Stimulated activated naive CD8-positive, alpha-beta T cell treated with anti-CD3 and anti-CD28 coated beads, Interleukin-15, Interleukin-2, amounts not matched to agents 100 ng/mL and 50 ng/mL, for 24 hours (primary cell): Measurements from ENCODE around the gene CA12.
A peak's percentile ranks its signal among the peaks of the same experiment; 100 is the strongest.

Experiments used
- H3K27ac Mint-ChIP-seq: one replicate; pipeline ENCODE4 v1.8.0; 2021; ENCODE audit warnings: mild to moderate bottlenecking, mixed read lengths
- H3K27me3 Mint-ChIP-seq: one replicate; pipeline ENCODE4 v1.8.0; 2021; ENCODE audit warnings: mixed read lengths
- H3K36me3 Mint-ChIP-seq: one replicate; pipeline ENCODE4 v1.8.0; 2021; ENCODE audit warnings: low read depth, mixed read lengths
- H3K4me1 Mint-ChIP-seq: one replicate; pipeline ENCODE4 v1.8.0; 2021; ENCODE audit warnings: low read depth, mixed read lengths
- H3K4me3 Mint-ChIP-seq: one replicate; pipeline ENCODE4 v1.8.0; 2021; ENCODE audit warnings: mild to moderate bottlenecking, mixed read lengths
- H3K9me3 Mint-ChIP-seq: one replicate; pipeline ENCODE4 v1.8.0; 2021; ENCODE audit warnings: mixed read lengths

Gene CA12

DNA sequence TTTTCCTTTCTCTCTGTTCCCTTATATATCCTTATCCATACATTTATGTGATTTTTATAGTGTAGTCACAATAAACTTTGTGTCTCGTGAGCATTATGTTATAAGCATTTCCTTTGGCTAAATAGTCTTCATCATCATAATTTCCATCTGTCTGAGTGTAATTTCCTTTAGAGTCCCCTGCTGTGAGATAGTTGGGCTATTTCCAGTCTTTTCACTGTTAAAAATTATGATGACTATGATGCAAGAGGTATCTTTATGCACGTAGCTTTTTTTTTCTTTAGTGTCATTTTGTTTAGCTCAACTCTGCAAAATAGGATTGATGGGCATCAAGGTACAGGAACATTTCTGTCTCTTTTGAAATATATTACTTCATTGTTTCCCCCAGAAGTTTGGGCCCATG lies 26.9 kb upstream of the CA12 start:
- no peaks in the 10 kb centered on the region for H3K27me3 Mint-ChIP-seq
- H3K9me3 Mint-ChIP-seq, result no peaks in the 10 kb centered on the region
- no peaks in the 10 kb centered on the region for H3K36me3 Mint-ChIP-seq
- no peak overlapping the region for H3K4me3 Mint-ChIP-seq
- H3K27ac Mint-ChIP-seq, result no peak overlapping the region
- peaks cover 15% of the 10 kb centered on the region for H3K4me1 Mint-ChIP-seq

DNA sequence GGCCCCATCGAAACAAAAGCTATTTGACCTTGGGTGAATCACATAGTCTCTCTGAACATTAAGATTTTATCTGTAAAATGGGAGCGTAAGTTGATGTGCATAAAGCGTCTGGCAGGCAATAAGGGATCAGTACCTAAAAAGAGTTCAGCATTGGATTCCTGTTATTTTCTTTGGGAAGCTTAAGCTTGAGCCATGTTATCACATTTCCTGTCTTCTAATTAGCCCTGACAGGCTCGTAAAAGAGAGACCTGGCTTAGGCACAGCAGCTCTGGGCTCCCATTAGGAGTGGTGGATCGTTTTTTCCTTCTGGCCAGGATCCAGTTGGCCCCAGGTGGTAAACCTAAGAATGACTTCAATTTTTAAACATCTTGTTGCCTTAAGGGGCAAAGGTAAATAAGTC lies 26.0 kb upstream of the CA12 start:
- H3K9me3 Mint-ChIP-seq, result no peaks in the 10 kb centered on the region
- H3K27ac Mint-ChIP-seq, result no peak overlapping the region
- no peak overlapping the region for H3K4me3 Mint-ChIP-seq
- peaks cover 15% of the 10 kb centered on the region for H3K4me1 Mint-ChIP-seq
- no peaks in the 10 kb centered on the region for H3K27me3 Mint-ChIP-seq
- no peaks in the 10 kb centered on the region for H3K36me3 Mint-ChIP-seq

DNA sequence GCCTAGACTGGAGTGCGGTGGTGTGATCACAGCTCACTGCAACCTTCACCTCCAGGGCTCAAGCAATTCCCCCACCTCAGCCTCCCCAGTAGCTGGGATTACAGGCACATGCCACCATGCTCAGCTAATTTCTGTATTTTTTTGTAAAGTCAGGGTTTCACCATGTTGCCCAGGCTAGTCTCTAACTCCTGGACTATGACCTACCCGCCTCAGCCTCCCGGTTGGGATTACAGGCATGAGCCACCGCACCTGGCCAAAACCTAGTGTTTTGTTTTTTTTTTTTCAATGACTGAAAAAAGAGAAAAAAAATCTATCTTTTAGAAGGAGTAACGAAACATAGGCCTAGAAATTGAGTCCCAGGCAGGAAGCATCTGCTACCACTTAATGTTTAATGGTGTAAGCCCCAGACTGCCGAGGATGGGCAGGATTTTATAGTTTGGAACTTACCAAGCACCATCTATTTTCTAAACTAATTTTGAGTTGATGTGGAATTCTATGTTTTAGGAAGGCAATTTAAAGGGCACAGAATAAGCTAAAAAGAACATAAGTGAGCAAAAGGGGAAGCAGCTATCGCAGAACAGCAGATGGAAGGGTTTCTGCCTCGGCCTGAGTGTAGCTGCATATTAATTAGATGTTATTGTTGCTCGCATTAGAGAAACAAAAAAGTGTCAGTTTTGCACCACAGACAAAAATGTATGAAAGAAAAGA lies 24.2 kb upstream of the CA12 start:
- H3K4me1 Mint-ChIP-seq, result peaks cover 26% of the 10 kb centered on the region
- H3K36me3 Mint-ChIP-seq, result no peaks in the 10 kb centered on the region
- H3K9me3 Mint-ChIP-seq, result no peaks in the 10 kb centered on the region
- H3K4me3 Mint-ChIP-seq, result no peak overlapping the region
- H3K27me3 Mint-ChIP-seq, result no peaks in the 10 kb centered on the region
- peak overlapping the region; percentile 26 for H3K27ac Mint-ChIP-seq

DNA sequence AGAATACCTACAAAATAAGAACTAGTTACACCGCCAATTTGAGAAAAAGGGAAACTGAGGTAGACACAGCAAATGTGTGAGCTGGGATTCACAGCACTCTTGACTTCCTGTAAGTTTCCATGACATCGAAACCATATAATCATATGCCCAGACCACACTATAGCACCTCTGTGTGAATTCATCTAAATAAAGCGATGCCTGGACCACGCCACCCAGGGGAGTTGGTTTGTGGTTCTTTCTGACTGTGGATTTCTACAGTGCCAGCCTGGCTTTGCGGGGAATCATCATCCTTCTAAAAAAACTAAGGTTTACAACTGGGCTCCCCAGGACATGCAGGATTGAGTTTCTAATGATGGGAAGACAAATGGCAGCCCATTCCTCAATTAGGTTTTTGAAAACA lies 23.5 kb upstream of the CA12 start:
- H3K27ac Mint-ChIP-seq, result no peak overlapping the region

DNA sequence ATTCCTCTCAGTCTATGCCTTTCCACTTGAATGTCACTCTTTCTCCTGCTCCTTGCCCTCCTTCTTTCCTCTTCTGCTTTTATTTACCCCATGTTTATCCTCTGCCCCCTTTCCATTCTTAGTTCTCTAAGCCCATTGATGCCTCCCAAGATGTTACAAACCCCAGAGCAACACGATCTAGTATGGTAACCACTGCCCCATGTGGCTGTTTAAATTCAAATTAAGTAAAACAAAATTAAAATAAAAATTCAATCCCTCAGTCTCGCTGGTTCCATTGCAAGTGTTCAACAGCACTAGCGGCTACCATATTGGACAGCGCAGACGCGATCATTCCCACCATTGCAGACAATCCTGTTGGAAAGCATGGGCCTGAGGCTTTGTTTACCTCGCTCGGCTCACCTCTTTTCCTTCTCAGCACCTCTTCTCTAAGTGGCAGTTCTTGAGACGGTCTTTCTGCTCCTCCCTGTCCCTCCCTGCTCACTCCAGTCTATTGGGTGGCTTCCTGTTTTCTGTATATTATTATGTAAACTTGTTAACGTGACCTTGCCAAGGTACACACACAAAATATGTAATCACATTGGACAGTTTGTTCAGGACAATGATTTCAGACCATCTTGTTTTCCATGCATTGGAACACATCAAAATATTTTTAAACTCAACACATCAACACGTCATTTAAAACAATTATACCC lies 21.8 kb upstream of the CA12 start:
- H3K4me1 Mint-ChIP-seq, result peaks cover 30% of the 10 kb centered on the region
- no peak overlapping the region for H3K4me3 Mint-ChIP-seq
- H3K27ac Mint-ChIP-seq, result no peak overlapping the region
- H3K27me3 Mint-ChIP-seq, result peaks cover 3% of the 10 kb centered on the region
- no peaks in the 10 kb centered on the region for H3K9me3 Mint-ChIP-seq
- H3K36me3 Mint-ChIP-seq, result no peaks in the 10 kb centered on the region

More for the DNA sequence above, 23.5 kb upstream of the CA12 start:
- Mint-ChIP-seq H3K36me3 (no peaks in the 10 kb centered on the region), H3K4me3 (no peak overlapping the region), H3K4me1 (peaks cover 30% of the 10 kb centered on the region), H3K9me3 (no peaks in the 10 kb centered on the region), H3K27me3 (no peaks in the 10 kb centered on the region)

DNA sequence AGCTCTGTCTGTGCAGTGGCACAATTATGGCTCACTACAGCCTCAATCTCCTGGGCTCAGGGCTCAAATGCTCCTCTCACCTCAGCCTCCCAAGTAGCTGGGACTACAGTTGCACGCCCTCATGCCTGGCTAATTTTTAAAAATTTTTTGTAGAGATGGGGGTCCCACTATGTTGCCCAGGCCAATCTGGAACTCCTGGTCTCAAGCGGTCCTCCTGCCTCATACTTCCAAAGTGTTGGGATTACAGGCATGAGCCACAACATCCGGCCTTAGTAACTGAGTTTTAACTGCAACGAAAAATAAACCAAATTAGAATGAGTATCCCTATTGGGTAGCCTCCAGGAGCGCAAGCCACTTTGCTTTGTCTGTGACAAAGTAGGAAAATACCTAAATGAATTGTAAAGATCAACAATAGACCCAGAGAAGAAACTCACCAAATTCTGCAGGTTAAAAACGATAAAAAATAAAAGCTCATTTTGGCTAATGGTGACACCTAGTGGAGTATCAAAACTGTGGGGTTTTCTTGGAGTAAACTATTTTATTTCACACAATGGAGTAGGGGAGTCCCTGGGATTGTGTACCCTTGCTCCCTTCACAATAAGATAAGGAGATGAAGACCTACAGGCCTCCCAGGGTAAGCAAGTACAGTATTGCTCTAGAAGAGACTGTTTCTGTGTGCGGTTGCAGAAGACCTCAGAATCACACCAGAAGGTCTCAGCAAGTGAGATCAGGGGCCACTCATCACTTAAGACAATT lies 21.0 kb upstream of the CA12 start:
- peaks cover 4% of the 10 kb centered on the region for H3K27me3 Mint-ChIP-seq
- H3K36me3 Mint-ChIP-seq, result no peaks in the 10 kb centered on the region
- no peaks in the 10 kb centered on the region for H3K9me3 Mint-ChIP-seq
- H3K4me1 Mint-ChIP-seq, result peaks cover 30% of the 10 kb centered on the region
- H3K27ac Mint-ChIP-seq, result no peak overlapping the region
- H3K4me3 Mint-ChIP-seq, result no peak overlapping the region

DNA sequence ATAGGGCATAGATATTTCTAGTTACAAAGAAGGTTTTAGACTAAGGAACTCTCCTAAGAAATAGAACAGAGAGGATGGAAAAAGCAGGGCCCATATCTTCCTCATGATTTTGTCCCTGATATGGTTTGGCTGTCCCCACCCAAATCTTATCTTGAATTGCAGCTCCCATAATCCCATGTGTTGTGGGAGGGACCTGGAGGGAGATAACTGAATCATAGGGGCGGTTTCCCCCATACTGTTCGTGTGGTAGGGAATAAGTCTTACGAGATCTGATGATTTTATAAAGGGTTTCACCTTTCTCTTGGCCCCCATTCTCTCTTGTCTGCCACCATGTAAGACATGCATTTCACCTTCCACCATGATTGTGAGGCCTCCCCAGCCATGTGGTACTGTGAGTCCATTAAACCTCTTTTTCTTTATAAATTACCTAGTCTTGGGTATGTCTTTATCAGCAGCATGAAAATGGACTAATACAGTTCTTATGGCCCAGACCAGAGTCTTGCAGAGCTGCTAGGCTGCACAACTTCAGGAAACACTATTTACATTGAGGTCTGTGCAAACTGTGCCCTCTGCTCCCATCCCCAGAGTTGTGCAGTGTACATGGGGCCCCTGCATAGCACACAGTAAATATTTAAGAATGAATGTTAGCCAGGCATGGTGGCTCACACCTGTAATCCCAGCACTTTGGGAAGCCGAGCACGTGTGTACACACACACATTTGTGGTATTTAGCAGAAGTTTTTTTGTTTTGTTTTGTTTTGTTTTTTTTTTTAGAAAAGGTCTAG lies 20.3 kb upstream of the CA12 start:
- H3K27me3 Mint-ChIP-seq, result peaks cover 7% of the 10 kb centered on the region
- no peak overlapping the region for H3K27ac Mint-ChIP-seq
- peaks cover 30% of the 10 kb centered on the region for H3K4me1 Mint-ChIP-seq
- H3K4me3 Mint-ChIP-seq, result no peak overlapping the region
- no peaks in the 10 kb centered on the region for H3K36me3 Mint-ChIP-seq
- no peaks in the 10 kb centered on the region for H3K9me3 Mint-ChIP-seq

DNA sequence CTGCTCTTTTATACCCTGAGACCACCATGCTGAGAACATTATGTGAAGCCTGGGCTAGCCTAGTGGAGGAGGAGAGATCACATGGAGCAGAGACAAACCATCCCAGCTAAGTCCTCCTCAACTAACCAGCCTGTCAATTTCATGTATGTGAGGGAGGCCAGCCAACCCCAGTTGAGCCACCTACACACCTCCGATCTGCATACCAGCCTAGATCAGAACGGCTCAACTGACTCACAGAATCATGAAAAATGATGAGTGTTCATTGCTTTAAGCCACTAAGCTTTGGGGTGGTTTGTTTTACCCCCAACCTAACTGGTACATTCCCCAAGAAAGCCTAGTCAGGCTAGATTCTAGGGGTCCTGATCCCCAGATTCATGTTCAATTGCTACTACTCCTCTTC lies 19.4 kb upstream of the CA12 start:
- no peak overlapping the region for H3K4me3 Mint-ChIP-seq

DNA sequence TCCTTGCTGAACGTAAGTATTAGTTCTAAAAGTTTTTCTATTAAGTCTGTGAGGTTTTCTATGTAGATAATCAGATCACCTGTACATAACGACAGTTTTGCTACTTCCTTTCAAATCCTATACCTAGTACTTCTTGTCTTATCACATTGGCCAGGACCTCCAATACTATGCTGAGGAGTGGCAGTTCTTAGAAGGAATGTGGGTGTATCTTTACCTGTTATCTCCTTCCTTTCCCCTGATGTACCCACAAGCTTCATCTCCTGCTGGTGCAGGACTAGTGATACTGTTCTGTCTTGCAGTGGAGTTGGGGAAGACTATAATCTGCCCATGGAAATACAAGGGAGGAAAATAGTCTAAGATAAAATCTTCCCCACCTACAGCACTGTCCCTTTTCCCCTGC lies 16.8 kb upstream of the CA12 start:
- H3K36me3 Mint-ChIP-seq, result no peaks in the 10 kb centered on the region
- no peak overlapping the region for H3K27ac Mint-ChIP-seq
- no peaks in the 10 kb centered on the region for H3K9me3 Mint-ChIP-seq
- H3K27me3 Mint-ChIP-seq, result peaks cover 10% of the 10 kb centered on the region
- peaks cover 15% of the 10 kb centered on the region for H3K4me1 Mint-ChIP-seq
- no peak overlapping the region for H3K4me3 Mint-ChIP-seq

More for the DNA sequence above, 19.4 kb upstream of the CA12 start:
- Mint-ChIP-seq H3K4me1 (peaks cover 28% of the 10 kb centered on the region), H3K9me3 (no peaks in the 10 kb centered on the region), H3K27me3 (peaks cover 7% of the 10 kb centered on the region), H3K27ac (no peak overlapping the region), H3K36me3 (no peaks in the 10 kb centered on the region)

DNA sequence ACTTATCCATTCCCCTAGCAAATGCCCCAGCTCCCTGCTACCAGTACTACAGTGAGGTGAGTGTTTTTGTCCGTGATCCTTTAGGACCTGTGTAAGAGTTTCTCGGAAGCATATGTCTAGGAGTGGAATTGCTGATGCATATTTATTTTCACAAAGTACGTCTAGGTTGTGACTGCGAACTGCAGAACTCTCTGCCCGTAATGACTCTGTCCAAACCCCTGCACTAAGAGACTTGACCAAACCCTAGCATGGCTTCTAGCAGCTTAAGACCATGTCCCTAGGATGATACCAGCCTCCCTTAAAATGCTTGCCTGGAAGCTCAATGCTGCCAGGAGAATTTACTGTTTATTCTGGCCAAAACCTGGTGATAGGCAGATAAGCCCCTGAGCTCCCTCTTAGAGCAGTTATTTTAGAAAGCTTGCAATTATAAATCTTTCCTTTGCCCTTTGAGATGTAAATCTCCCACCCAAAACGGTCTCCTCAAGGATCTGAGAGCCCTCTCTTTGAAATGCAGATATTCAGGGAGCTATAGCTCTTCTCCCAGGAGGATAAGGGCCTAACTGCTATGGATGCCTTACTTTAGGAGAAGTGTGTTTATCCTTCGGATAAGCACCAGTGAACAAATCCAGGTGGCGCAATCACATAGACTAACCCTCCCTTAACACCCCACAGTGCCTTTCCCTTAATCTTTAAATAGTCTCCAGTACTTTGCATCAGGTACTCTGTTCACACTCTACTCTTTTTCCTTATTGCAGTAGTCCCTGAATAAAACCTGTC lies 14.7 kb upstream of the CA12 start:
- peaks cover 17% of the 10 kb centered on the region for H3K4me1 Mint-ChIP-seq
- no peaks in the 10 kb centered on the region for H3K36me3 Mint-ChIP-seq
- no peak overlapping the region for H3K4me3 Mint-ChIP-seq
- peaks cover 21% of the 10 kb centered on the region for H3K27me3 Mint-ChIP-seq
- no peak overlapping the region for H3K27ac Mint-ChIP-seq
- H3K9me3 Mint-ChIP-seq, result no peaks in the 10 kb centered on the region

DNA sequence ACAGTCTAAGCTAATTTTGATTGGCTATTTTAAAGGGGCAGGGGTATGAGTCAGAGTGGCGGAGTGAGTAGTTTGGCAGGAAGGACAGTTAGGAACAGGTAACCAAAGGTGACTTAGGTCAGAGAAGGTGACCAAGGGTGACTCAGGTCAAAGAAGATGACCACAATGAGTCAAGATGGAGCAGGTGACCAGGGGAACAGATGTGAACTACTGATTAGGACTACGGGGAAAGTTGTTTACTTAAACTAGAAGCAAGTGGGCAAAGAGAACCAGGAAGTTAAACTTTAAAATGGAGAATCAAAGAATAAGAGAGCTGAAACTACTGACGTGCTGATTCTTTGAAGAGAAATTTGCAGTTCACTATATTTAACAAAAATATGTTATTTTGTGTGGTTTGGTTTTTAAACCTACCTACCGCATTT lies 14.1 kb upstream of the CA12 start:
- peaks cover 11% of the 10 kb centered on the region for H3K4me1 Mint-ChIP-seq
- H3K27me3 Mint-ChIP-seq, result peaks cover 21% of the 10 kb centered on the region
- H3K27ac Mint-ChIP-seq, result no peak overlapping the region
- H3K9me3 Mint-ChIP-seq, result no peaks in the 10 kb centered on the region
- H3K36me3 Mint-ChIP-seq, result no peaks in the 10 kb centered on the region
- H3K4me3 Mint-ChIP-seq, result no peak overlapping the region

DNA sequence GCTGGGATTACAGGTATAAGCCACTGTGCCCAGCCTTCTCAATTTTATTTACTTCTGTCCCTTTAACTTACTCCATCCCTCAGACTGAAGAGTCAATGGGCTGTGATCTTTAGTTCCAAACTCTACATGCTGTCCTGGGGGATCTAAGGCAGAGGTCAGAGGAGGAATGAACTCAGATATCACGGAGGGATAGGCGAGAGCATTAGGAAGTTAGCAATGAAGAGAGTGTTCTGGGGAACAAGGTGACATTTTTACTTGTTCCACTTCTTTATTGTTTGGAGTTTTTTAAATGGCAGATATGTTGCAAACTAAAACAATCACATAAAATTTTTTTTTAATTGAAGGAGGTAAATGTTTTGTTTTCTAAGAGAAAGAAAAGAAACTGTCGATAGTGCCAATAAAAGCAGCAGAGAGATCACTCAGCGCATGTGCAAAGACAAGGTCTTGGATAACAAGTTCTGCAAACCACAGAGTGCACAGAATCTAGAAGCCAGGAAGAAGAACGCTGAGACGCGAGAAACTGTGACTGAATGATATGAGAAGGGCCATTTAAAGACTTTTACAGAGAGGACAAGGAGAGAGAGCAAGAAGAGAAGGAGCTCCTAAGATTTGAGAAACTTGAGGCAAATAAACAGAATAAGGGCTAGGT lies 10.8 kb upstream of the CA12 start:
- no peak overlapping the region for H3K4me3 Mint-ChIP-seq
- H3K4me1 Mint-ChIP-seq, result peaks cover 8% of the 10 kb centered on the region
- H3K36me3 Mint-ChIP-seq, result no peaks in the 10 kb centered on the region
- no peaks in the 10 kb centered on the region for H3K9me3 Mint-ChIP-seq
- no peak overlapping the region for H3K27ac Mint-ChIP-seq
- H3K27me3 Mint-ChIP-seq, result peaks cover 25% of the 10 kb centered on the region

DNA sequence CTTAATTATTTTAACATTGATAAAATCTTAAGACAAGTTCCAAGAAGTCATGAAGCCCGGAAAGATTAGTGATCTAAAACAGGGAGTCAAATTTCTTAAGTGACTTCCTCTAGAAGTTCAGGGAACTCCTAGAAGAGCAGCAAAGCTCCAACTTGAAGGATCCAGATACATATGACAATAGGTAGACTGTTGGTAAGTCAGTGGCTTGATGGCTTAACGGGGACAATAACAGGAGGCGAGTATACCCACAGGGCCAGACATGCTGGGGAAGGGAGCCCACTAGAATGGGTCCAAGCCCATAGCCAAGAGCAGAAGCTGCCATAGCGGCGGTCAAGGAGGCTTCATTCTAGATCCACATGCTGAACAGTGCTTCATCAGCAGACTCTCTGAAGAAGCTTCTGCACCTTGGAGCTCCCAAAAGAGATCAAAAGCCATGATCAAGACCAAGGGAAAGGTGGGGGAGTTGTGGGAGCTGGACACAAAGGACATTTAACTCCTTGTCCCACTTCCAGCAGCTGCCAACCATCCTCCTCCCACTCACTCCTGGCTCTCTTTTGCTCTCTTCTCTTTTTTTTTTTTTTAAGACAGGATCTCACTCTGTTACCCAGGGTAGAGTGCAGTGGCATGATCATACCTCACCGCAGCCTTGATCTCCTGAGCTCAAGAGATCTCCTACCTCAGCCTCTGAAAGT lies 10.2 kb upstream of the CA12 start:
- H3K4me1 Mint-ChIP-seq, result peaks cover 8% of the 10 kb centered on the region
- peaks cover 28% of the 10 kb centered on the region for H3K27me3 Mint-ChIP-seq
- no peak overlapping the region for H3K4me3 Mint-ChIP-seq
- H3K9me3 Mint-ChIP-seq, result no peaks in the 10 kb centered on the region
- H3K27ac Mint-ChIP-seq, result no peak overlapping the region
- H3K36me3 Mint-ChIP-seq, result no peaks in the 10 kb centered on the region
